OCI-LY1 (cell line): ENCODE measurements around the gene BAD.

Experiments used
- H2AFZ ChIP-seq: fragments of 200-600 bp; sonication (generic), shearing (Covaris generic); 2 replicates; pipeline ENCODE4 v1.6.0; 2014; ENCODE audit warnings: antibody characterized with exemption, mild to moderate bottlenecking, low read length
- H3F3A ChIP-seq: fragments of 200-600 bp; sonication (generic), shearing (Covaris generic); 2 replicates; pipeline ENCODE4 v1.6.0; 2014; ENCODE audit warnings: mild to moderate bottlenecking, antibody characterized with exemption, low read length, moderate library complexity; ENCODE audit not compliant: insufficient read depth
- H3K27ac ChIP-seq: fragments of 200-600 bp; sonication (generic); 2 replicates; pipeline ENCODE4 v1.5.1; 2014; ENCODE audit warnings: low read length, mixed run types, mild to moderate bottlenecking, low read depth; ENCODE audit not compliant: poor library complexity, severe bottlenecking
- H3K27me3 ChIP-seq: fragments of 200-600 bp; sonication (generic); 2 replicates; pipeline ENCODE4 v1.6.0; 2014; ENCODE audit warnings: antibody characterized with exemption, mild to moderate bottlenecking, low read length, moderate library complexity; ENCODE audit not compliant: insufficient read depth
- H3K36me3 ChIP-seq: fragments of 200-600 bp; sonication (generic); 2 replicates; pipeline ENCODE4 v1.6.1; 2014; ENCODE audit warnings: mild to moderate bottlenecking, antibody characterized with exemption, low read length, moderate library complexity, mixed read lengths; ENCODE audit not compliant: insufficient read depth
- H3K4me1 ChIP-seq: fragments of 200-600 bp; sonication (generic); 2 replicates; pipeline ENCODE4 v1.5.1; 2014; ENCODE audit warnings: mild to moderate bottlenecking, low read length, moderate library complexity; ENCODE audit not compliant: insufficient read depth, severe bottlenecking
- H3K4me2 ChIP-seq: fragments of 200-600 bp; sonication (generic), shearing (Covaris generic); 2 replicates; pipeline ENCODE4 v1.6.1; 2014; ENCODE audit warnings: low read length
- H3K4me3 ChIP-seq: fragments of 200-600 bp; sonication (generic); 2 replicates; pipeline ENCODE4 v1.5.1; 2014; ENCODE audit warnings: low read length, low read depth, mild to moderate bottlenecking, mixed read lengths; ENCODE audit not compliant: poor library complexity, severe bottlenecking
- H3K79me2 ChIP-seq: fragments of 200-600 bp; shearing (Covaris generic); 2 replicates; pipeline ENCODE4 v1.6.1; 2016; ENCODE audit warnings: mixed run types, low read length, mixed read lengths; ENCODE audit not compliant: insufficient read depth
- H3K9ac ChIP-seq: fragments of 200-600 bp; sonication (generic), shearing (Covaris generic); 2 replicates; pipeline ENCODE4 v1.6.1; 2014; ENCODE audit warnings: mild to moderate bottlenecking, low read length, mixed read lengths
- H3K9me2 ChIP-seq: fragments of 200-600 bp; sonication (generic), shearing (Covaris generic); 2 replicates; pipeline ENCODE4 v1.6.1; 2014; ENCODE audit warnings: low read depth, mild to moderate bottlenecking, low read length, mixed read lengths
- H3K9me3 ChIP-seq: fragments of 200-600 bp; shearing (Covaris generic); 2 replicates; pipeline ENCODE4 v1.6.1; 2014; ENCODE audit warnings: low read length, mixed read lengths
- H4K20me1 ChIP-seq: fragments of 200-600 bp; sonication (generic), shearing (Covaris generic); 2 replicates; pipeline ENCODE4 v1.6.0; 2016; ENCODE audit warnings: mild to moderate bottlenecking, low read length; ENCODE audit not compliant: insufficient read depth
- EZH2 ChIP-seq: fragments of 200-600 bp; sonication (generic), shearing (Covaris generic); IDR thresholded peaks from 2 replicates; pipeline ENCODE4 v1.8.0; 2017; ENCODE audit warnings: borderline replicate concordance, mixed run types, mild to moderate bottlenecking, antibody characterized with exemption, low read length, moderate library complexity, mixed read lengths
- TF ChIP-seq, protein P1 (sequence below): fragments of 200-600 bp; sonication (generic), shearing (Covaris generic); IDR thresholded peaks from 2 replicates; pipeline ENCODE4 v1.5.1; 2017; ENCODE audit warnings: mild to moderate bottlenecking, antibody characterized with exemption, low read length, moderate library complexity, mixed read lengths

BAD gene

DNA sequence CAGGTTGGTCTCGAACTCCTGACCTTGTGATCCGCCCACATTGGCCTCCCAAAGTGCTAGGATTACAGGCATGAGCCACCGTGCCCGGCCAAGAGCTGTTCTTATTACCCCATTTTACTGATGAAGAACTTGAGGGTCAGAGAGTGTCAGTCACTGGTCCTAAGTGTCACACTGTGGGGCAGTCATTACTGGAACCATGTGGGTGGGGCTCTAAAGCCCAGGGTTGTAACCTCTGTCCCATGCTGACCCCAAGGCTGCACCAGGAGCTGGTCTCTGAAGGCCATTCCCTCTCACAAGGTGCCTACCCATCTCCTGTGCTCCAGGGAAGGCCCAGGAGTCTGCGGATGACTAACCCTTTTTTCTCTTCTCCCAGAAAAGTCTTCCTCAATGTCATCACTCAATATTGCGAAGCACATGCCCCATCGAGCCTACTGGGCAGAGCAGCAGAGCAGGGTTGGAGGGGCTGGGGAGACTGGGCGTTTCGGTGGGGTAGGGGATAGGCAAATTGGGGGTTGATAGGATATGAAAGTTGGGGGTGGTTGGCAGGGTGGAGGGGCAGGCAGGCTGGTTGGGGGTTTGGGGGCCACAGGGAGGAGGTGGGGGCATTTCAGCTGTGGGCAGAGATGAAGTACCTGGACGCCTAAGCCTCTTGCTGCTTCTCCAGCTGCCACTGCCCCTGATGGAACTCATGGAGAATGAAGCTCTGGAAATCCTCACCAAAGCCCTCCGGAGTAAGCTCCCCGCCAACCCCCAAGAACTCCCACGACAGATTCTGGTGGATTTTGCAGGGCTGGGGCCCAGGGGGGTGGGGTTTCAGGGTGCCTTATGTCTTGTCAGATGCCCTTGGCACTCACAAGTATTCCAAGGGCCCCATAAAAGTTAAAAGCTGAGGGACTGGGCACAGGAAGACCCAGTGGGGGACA lies 18.9 kb upstream of the BAD start:
- Histone ChIP-seq H3K36me3 (peaks cover 9% of the 10 kb centered on the region; the same call in 1 of the 2 replicates), H3K27me3 (no peaks in the 10 kb centered on the region; the same call in 1 of the 2 replicates), H3K9me3 (no peaks in the 10 kb centered on the region), H2AFZ (no peak overlapping the region), H3K79me2 (peaks cover 10% of the 10 kb centered on the region), H3F3A (no peaks in the 10 kb centered on the region), H3K4me2 (peak overlapping the region; percentile 82), H4K20me1 (no peaks in the 10 kb centered on the region), H3K9me2 (no peaks in the 10 kb centered on the region), H3K4me3 (peak overlapping the region; percentile 77), H3K27ac (no peak overlapping the region), H3K4me1 (peaks cover 27% of the 10 kb centered on the region), H3K9ac (no peak overlapping the region; the same call in 1 of the 2 replicates)
- TF ChIP-seq EZH2 = no peak
- TF ChIP-seq, protein P1, sequence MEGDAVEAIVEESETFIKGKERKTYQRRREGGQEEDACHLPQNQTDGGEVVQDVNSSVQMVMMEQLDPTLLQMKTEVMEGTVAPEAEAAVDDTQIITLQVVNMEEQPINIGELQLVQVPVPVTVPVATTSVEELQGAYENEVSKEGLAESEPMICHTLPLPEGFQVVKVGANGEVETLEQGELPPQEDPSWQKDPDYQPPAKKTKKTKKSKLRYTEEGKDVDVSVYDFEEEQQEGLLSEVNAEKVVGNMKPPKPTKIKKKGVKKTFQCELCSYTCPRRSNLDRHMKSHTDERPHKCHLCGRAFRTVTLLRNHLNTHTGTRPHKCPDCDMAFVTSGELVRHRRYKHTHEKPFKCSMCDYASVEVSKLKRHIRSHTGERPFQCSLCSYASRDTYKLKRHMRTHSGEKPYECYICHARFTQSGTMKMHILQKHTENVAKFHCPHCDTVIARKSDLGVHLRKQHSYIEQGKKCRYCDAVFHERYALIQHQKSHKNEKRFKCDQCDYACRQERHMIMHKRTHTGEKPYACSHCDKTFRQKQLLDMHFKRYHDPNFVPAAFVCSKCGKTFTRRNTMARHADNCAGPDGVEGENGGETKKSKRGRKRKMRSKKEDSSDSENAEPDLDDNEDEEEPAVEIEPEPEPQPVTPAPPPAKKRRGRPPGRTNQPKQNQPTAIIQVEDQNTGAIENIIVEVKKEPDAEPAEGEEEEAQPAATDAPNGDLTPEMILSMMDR = no peak

DNA sequence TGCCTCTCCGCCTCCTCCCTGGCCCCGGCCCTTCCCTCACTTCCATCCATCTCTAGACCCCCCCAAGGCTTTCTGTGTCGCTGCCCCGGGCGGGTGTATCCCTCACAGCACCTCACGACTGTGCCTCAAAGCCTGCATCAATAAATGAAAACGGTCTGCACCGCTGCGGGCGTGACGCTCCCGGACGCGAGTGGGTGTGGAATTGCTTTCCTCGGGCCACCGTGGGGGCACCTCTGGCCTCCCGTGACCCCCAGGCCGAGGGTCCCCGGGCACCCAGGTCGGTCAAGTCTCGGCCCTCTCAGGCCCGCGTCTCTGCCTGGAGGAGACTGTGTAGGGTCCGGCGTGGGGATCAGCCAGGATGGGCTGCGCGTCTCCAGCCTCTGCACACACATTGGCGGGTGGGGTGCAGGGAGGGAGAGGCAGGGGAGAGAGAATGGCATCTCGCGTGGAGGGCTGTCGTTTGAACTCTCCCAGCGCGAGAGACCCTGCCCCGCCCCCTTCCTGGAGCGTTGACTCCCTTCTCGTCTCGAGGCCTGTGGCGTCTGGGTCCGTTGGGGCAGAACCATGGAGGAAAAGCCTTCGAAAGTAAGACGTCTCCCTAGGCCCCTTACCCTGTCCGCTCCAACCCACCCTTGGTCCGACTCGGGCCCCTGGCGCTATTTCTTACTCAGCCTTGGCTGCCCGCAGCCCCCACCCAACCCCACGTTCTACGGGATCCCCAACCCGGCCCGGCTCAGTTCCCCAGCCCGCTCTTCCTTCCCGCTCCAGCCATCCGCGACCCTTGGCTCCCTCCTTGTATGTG lies 15.6 kb upstream of the BAD start, which contains the start of gene CATSPERZ:
TSS of gene CATSPERZ (plus strand) at position 512 of the 802 bp plus-strand sequence. CDS start at position 565, 53 bp downstream.
- H4K20me1 ChIP-seq = no peaks in the 10 kb centered on the region
- H3F3A ChIP-seq = no peaks in the 10 kb centered on the region
- H3K4me3 ChIP-seq = no peak within 1 kb of the TSS
- H3K4me1 ChIP-seq = peaks cover 14% of the 10 kb centered on the region
- TF ChIP-seq, protein P1 = no peak
- TF ChIP-seq EZH2 = no peak
- H3K27ac ChIP-seq = no peak within 1 kb of the TSS
- H3K9me2 ChIP-seq = no peaks in the 10 kb centered on the region
- no peaks in the 10 kb centered on the region for H3K9me3 ChIP-seq
- H3K36me3 ChIP-seq = no peaks in the 10 kb centered on the region
- H3K79me2 ChIP-seq = no peaks in the 10 kb centered on the region
- H3K4me2 ChIP-seq = peak within 1 kb of the TSS; percentile 1; the same call in 1 of the 2 replicates
- H3K9ac ChIP-seq = no peak within 1 kb of the TSS
- H3K27me3 ChIP-seq = no peaks in the 10 kb centered on the region; the same call in 1 of the 2 replicates
- no peak within 1 kb of the TSS for H2AFZ ChIP-seq

DNA sequence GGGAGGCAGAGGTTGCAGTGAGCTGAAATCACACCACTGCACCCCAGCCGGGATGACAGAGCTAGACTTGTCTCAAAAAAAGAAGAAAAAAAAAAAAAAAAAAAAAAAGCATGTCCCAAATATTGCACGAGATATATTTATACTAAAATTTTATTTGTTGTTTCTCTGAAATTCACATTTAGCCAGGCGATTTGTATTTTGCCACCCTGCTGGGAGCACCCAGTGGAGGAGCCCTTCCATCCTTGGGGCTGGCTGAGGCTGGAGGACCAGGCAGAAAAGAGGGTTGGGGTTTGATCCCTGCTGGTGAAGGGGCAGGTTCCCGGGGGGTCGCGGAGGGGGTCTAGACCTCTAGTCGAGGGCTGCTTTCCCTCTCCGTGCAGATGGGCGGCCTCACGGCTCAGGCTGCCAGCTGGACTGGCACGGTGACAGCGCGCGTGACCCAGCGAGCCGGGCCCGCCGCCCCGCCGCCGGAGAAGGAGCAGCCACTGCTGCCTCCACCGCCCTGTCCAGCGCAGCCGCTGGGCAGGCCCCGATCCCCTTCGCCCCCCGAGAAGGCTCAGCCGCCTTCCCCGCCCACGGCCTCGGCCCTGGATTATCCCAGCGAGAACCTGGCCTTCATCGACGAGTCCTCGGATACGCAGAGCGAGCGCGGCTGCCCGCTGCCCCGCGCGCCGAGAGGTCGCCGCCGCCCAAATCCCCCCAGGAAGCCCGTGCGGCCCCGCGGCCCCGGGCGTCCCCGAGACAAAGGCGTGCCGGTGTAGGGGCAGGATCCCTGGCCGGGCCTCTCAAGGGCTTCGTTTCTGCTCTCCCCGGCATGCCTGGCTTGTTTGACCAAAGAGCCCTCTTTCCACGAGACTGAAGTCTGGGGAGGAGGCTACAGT lies 14.7 kb upstream of the BAD start:
- Histone ChIP-seq H3F3A (no peaks in the 10 kb centered on the region), H3K36me3 (no peaks in the 10 kb centered on the region), H3K4me1 (peaks cover 14% of the 10 kb centered on the region), H3K9me3 (no peaks in the 10 kb centered on the region), H3K4me2 (no peak overlapping the region), H3K9ac (no peak overlapping the region), H3K79me2 (no peaks in the 10 kb centered on the region), H4K20me1 (no peaks in the 10 kb centered on the region), H3K27ac (no peak overlapping the region), H3K9me2 (no peaks in the 10 kb centered on the region), H3K4me3 (no peak overlapping the region), H3K27me3 (no peaks in the 10 kb centered on the region; the same call in 1 of the 2 replicates), H2AFZ (no peak overlapping the region)
- TF ChIP-seq EZH2 = no peak
- TF ChIP-seq, protein P1 = no peak
